ENCODE data around the gene SMOC2.

DNA sequence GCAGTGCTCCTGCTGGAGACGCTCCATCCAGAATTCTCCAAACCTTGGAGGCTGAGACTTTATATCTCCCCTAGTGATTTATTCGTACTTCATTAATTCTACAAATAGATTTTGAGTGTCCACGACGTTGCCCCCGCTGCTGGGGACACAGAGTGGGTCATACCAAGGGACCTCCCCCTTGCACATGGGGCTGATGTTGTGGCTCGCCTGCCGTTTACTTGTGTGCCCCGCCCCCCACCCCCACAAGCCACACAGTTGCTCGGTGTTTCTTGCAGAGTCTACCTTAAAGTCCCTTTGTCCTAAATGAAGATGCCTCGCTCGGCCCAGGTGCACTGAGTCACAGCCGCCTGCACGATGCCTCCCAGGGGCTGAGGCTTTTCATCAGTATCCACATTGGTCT, 20.3 kb upstream of the SMOC2 start:
- TF ChIP-seq ZNF692 (tag by site-specific recombination; IDR thresholded peaks at IDR 0.05), result no peak
- no peak for TF ChIP-seq CTCF (tag by site-specific recombination; IDR thresholded peaks at IDR 0.05)
- no peak for TF ChIP-seq YY1 (tag by site-specific recombination; IDR thresholded peaks at IDR 0.05)
- TF ChIP-seq YY2 (tag by site-specific recombination; IDR thresholded peaks at IDR 0.05), result no peak
- TF ChIP-seq ZNF335 (tag by site-specific recombination; conservative IDR thresholded peaks at IDR 0.05), result no peak
- TF ChIP-seq, protein P1, sequence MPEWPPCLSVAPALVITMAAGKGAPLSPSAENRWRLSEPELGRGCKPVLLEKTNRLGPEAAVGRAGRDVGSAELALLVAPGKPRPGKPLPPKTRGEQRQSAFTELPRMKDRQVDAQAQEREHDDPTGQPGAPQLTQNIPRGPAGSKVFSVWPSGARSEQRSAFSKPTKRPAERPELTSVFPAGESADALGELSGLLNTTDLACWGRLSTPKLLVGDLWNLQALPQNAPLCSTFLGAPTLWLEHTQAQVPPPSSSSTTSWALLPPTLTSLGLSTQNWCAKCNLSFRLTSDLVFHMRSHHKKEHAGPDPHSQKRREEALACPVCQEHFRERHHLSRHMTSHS (tag by site-specific recombination; IDR thresholded peaks at IDR 0.05), result no peak
- TF ChIP-seq REPIN1 (tag by site-specific recombination; IDR thresholded peaks at IDR 0.05; ENCODE audit: low read depth), result no peak
- no peak for TF ChIP-seq ZBTB8A (tag by site-specific recombination; IDR thresholded peaks at IDR 0.05)
- TF ChIP-seq ZEB2 (tag by site-specific recombination; IDR thresholded peaks at IDR 0.05), result no peak
- no peak for TF ChIP-seq ZNF138 (tag by site-specific recombination; IDR thresholded peaks at IDR 0.05; ENCODE audit: borderline replicate concordance)
- no peak for TF ChIP-seq ZBTB7A (tag by site-specific recombination; IDR thresholded peaks at IDR 0.05; ENCODE audit: low read depth)
- no peak for TF ChIP-seq REST (tag by site-specific recombination; IDR thresholded peaks at IDR 0.05)
- TF ChIP-seq ZNF350 (tag by site-specific recombination; IDR thresholded peaks at IDR 0.05), result no peak
- no peak for TF ChIP-seq ZBTB21 (tag by site-specific recombination; IDR thresholded peaks at IDR 0.05)

All from HEK293 (cell line).